ENCODE results near the gene SPAG5. TPM values are rescaled to one million over a fixed set of nuclear protein-coding genes. Genes with fewer than 3 reads are reported as not detected.
"Not testable (repeated sequence)": the region's sequence is repeated elsewhere in the genome, so short reads cannot be mapped to it uniquely, and the experiment has no call there.

Gene SPAG5
- total RNA-seq, 2 experiments from 2014 or later, result 111 to 122 TPM

DNA sequence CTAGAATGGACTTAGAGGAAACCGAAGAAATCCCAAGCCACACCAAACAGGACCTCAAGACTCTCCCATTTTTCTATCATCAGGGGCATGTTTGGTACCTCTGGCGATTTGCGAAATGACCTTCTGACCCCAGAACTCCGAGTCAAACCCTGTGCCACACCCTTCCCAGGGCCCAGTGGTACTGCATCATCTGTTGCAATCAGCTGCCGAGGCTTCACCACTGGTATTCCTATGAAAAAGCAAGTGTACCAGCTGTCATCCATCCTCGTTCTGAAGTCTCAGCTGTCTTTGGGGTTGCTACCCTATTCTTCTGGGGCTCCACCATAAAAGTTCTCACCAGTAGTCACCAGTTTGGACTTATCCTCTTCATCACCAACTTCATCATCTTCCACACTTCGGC is 17.5 kb upstream of the SPAG5 start:
- Mint-ChIP-seq H3K27ac (no peak overlapping the region), H3K4me1 (no peaks in the 10 kb centered on the region), H3K27me3 (no peaks in the 10 kb centered on the region), H3K9me3 (no peaks in the 10 kb centered on the region), H3K36me3 (peaks cover 23% of the 10 kb centered on the region), H3K4me3 (no peak overlapping the region)
- no peak for DNase-seq

DNA sequence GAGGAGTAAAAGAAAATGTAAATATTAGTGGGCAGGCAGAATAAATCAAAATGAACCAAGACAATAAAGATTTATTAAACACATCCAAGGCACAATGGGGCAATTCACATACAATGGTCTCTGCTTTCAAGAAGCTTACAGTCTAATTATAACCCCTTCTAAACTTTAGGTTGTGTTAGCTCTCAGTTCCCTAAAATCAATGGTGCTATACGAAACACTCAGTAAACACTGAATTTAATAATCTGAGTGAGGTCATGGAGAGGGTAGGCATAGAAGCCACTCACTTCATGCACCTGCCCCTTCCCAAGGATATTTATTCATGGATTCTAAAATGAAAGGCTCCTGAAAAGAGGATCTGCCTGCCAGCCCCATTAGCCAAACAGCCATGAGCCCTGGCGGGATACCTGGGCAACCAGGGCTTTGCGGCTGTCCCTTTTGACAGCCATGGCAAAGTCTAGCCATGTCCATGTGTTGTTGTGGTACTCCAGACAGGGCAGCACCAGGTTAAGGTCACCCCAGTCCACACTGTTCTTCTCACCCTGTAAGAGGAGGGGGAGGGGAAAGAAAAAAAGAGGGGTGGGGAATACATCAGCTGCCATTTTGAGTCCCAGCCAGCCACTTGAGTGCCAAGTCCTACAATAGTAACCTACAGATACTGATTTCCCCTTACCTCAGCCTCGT is 16.6 kb upstream of the SPAG5 start:
- no peak for DNase-seq
- H3K4me3 Mint-ChIP-seq, result no peak overlapping the region
- no peaks in the 10 kb centered on the region for H3K4me1 Mint-ChIP-seq
- H3K36me3 Mint-ChIP-seq, result peaks cover 23% of the 10 kb centered on the region
- no peaks in the 10 kb centered on the region for H3K27me3 Mint-ChIP-seq
- no peaks in the 10 kb centered on the region for H3K9me3 Mint-ChIP-seq
- H3K27ac Mint-ChIP-seq, result no peak overlapping the region

DNA sequence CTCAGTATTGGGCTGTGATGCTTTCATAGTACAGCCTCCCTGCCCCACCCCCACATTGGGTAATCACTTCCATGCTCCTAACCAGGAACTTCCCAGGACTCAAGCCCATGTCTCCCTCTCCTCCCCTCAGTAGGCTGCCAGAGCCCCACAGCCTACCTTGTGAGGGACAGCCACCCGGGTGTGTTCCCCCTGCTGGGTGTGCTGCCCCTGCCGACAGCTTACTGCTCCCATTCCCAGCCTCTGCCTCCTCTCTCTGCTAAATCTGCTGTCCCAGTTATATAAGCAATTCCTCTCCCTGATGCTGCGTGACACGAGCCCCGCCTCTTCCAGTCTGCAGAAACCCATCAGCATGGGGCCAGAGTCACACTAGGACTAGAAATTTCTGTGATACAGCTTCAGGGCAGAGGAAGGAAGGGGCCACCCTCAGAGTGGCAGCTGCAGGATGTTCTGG is 15.1 kb upstream of the SPAG5 start, which contains the start of gene RSKR:
TSS of gene RSKR (minus strand) at position 255 of the 451 bp plus-strand sequence. CDS start at position 231, 24 bp downstream.
- DNase-seq, result no peak
- no peaks in the 10 kb centered on the region for H3K4me1 Mint-ChIP-seq
- no peak within 1 kb of the TSS for H3K27ac Mint-ChIP-seq
- peaks cover 19% of the 10 kb centered on the region for H3K36me3 Mint-ChIP-seq
- no peaks in the 10 kb centered on the region for H3K9me3 Mint-ChIP-seq
- H3K4me3 Mint-ChIP-seq, result no peak within 1 kb of the TSS
- no peaks in the 10 kb centered on the region for H3K27me3 Mint-ChIP-seq

DNA sequence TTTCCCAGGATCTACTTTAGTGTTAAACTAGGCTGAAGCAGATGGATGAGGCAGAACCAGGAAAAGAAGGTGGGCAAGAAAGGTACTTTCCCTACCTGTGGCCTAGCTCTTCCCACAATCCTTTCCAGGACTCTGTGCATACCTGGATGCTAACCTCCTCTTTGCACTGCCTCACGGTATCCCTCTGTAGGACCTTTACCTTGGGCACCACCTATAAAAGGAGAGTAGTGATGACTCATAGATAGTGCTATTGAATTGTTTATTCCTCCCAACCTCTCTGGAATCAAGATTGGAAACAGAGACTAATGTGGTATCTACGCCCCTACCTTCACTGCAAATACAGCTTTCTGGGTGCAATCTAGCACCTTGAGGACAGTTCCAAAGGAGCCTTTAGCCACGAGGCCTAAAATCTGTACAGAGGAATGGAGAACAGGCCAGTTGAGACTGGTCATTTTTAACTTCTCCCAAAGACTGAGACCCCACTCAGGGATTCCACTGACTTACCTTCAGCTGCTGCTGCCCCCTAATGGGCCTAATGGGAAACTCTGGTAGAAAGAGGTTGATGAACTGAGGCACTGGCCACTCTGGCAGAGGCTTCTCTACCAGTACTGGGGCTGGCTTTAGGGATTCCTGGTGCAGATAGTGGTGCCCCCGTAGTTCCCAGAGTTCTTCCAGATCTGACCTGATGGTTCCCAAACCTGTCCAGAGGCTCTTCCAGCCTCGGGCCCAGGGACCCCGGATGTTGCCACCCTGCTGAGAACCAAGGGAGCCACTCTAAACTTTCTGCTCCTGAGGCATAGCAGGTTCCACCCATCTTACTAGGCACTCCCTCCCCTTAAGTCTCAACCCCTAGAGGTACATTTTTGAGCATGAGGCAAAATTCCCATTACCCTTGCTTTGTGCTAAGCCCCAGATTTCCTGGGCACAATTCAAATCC is 14.4 kb upstream of the SPAG5 start:
- H3K36me3 Mint-ChIP-seq, result peaks cover 16% of the 10 kb centered on the region
- H3K4me3 Mint-ChIP-seq, result no peak overlapping the region
- no peaks in the 10 kb centered on the region for H3K4me1 Mint-ChIP-seq
- no peak overlapping the region for H3K27ac Mint-ChIP-seq
- no peaks in the 10 kb centered on the region for H3K9me3 Mint-ChIP-seq
- H3K27me3 Mint-ChIP-seq, result no peaks in the 10 kb centered on the region
- DNase-seq, result peak; percentile 13

DNA sequence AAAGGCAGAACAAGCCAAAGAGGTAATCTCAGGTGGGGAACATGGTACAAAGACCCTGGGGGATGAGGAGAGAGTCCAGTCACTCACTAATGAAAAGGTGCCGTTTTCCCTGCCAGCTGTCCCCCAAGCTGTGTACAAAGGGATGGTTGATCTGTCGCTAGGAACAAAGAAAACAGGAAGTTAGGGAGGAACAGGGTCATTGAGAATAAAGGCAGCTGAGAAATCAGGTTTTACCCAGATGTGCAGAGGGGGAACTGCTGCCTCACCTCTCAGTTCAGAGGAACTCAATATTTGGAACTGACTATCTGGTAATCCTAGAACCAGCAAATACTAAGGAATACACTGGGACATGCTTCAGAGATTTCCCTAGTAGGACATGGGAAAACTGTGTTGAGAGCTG is 13.7 kb upstream of the SPAG5 start:
- H3K27ac Mint-ChIP-seq, result no peak overlapping the region
- H3K4me1 Mint-ChIP-seq, result no peaks in the 10 kb centered on the region
- H3K9me3 Mint-ChIP-seq, result no peaks in the 10 kb centered on the region
- H3K36me3 Mint-ChIP-seq, result peaks cover 16% of the 10 kb centered on the region
- H3K27me3 Mint-ChIP-seq, result no peaks in the 10 kb centered on the region
- no peak overlapping the region for H3K4me3 Mint-ChIP-seq
- DNase-seq, result no peak

DNA sequence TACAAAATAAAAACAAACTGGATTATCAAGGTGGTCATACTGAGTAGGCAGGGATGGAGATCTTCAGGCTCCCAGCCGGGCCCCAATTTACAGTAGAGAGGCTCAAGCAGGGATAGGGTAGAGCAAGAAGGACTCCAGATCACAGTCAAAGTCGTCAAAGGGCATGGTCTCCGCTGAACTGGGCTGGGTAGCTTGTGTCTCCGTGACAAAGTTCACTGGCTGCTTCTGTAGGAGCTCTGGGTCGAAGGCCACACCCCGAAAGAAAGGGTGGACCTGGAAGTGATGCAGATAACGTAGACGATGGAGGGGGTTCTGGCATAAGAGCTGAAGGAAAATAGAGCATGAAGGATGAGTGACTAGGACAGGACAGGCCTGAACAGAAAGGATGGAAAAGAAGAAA is 11.6 kb upstream of the SPAG5 start:
- Mint-ChIP-seq H3K36me3 (peaks cover 13% of the 10 kb centered on the region), H3K27ac (no peak overlapping the region), H3K4me1 (no peaks in the 10 kb centered on the region), H3K9me3 (no peaks in the 10 kb centered on the region), H3K27me3 (no peaks in the 10 kb centered on the region), H3K4me3 (no peak overlapping the region)
- no peak for DNase-seq

DNA sequence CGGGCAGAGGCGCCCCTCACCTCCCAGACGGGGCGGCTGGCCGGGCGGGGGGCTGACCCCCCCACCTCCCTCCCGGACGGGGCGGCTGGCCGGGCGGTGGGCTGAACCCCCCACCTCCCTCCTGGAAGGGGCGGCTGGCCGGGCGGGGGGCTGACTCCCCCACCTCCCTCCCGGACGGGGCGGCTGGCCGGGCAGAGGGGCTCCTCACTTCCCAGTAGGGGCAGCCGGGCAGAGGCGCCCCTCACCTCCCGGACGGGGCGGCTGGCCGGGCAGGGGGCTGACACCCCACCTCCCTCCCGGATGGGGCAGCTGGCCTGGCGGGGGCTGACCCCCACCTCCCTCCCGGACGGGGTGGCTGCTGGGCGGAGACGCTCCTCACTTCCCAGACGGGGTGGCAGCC is 5.2 kb upstream of the SPAG5 start:
- not testable (repeated sequence) for DNase-seq, H3K9me3 Mint-ChIP-seq, H3K4me1 Mint-ChIP-seq, H3K4me3 Mint-ChIP-seq, H3K27me3 Mint-ChIP-seq, H3K27ac Mint-ChIP-seq, H3K36me3 Mint-ChIP-seq

DNA sequence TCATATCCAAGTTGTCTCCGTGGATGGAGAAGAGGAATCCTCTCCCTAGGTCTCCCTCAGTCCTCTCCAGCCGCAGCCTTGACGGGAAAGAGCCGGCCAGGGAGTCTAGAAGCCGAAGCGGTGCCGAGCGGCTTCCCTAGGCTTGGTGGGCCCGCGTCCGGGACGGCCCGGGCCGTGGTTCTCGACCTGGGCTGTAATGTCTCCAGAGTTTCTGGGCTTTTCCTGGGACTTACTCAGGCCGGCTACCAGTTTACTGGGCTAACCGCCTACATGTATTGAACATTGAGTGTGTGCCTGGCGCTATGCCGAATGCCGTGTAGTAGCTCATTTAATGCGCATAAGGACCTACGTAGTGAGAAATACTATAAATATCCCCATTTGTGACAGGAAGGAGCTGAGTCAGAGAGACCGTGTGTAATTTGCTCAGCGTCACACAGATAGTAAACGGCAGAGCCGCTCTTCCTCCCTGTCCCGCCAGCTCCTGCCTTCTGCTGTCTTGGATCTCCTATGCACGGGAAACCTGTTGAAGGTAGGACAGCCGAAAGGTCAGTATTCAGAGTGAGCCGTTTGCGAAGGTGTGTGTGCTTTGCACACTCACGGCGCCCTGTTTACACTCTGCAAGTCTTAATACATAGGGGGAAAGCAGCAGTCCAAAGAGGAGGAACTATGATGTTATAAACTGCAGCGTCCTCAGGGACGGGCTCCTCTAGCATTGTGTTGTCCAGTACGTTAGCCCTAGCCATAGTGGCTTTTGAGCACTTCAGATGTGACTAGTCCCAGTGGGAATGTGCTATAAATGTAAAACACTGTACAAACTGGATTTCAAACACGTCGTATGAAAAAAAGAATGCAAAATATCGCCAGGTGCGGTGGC is 723 bp upstream of the SPAG5 start:
- no peaks in the 10 kb centered on the region for H3K27me3 Mint-ChIP-seq
- H3K36me3 Mint-ChIP-seq, result peaks cover 16% of the 10 kb centered on the region
- peak overlapping the region; percentile 91 for H3K27ac Mint-ChIP-seq
- no peaks in the 10 kb centered on the region for H3K9me3 Mint-ChIP-seq
- DNase-seq, result peak; percentile 74
- peaks cover 16% of the 10 kb centered on the region for H3K4me1 Mint-ChIP-seq
- H3K4me3 Mint-ChIP-seq, result peak overlapping the region; percentile 90

DNA sequence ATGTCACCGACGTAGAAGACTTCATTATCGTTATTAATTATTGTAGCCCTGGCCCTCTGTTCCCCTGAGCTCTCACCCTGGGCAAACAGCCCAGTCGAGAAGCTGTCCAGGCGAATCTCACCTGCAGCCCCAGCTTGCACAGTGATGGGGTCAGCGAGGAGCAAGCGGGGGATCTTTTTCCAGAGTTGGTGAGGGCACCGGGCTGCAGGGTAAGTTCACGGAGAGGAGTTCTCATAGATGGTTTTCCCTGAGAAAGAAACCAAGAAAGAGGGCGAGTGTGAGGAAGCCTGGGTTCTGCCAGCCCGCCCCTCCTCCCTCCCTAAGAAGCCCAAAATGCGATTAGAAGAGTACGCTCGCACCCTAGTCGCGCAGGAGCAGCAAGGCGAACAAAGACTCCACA is 436 bp downstream of the SPAG5 start:
- Mint-ChIP-seq H3K27ac (peak overlapping the region; percentile 91), H3K36me3 (peaks cover 17% of the 10 kb centered on the region), H3K9me3 (no peaks in the 10 kb centered on the region), H3K4me1 (peaks cover 16% of the 10 kb centered on the region), H3K27me3 (no peaks in the 10 kb centered on the region), H3K4me3 (peak overlapping the region; percentile 90)
- DNase-seq, result no peak

DNA sequence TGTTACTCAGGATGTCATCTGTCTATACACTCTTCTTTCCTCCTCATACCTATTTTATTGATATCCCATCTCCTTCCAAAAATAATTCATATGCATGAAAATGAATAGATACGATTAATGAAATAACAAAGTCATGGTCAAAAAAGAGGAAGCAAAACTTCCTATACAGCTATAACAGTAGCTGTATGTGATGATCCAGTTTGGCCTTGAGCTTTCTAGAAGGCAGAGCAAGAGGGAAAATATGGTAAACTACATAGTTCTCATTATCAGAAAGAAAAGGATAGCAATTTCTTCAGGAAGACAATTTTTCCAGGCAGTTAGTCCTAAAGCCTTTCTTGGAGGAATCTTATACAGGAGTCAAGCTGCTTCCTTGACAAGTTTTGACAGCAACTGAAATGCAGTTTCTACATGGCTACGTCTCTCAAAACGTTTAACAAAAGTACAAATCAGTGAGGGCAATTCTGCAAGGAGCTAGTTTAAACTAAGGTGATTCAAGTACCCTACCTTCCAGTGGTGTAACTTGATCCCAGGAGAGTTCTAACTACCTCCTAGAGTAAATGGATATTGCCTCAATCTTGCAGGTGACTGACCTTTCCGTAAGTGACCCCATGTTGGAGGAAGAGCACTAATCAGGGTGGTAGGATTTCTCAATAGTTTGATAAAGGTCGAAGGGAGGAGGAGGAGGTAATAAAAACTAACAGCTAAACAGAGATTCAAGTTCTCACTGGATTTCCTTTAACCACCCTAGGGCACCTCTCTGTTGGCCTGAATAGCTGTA is 1.0 kb downstream of the SPAG5 start:
- Mint-ChIP-seq H3K4me1 (peaks cover 16% of the 10 kb centered on the region), H3K27ac (peak overlapping the region; percentile 91), H3K36me3 (peaks cover 23% of the 10 kb centered on the region), H3K9me3 (no peaks in the 10 kb centered on the region), H3K27me3 (no peaks in the 10 kb centered on the region), H3K4me3 (peak overlapping the region; percentile 90)
- no peak for DNase-seq

DNA sequence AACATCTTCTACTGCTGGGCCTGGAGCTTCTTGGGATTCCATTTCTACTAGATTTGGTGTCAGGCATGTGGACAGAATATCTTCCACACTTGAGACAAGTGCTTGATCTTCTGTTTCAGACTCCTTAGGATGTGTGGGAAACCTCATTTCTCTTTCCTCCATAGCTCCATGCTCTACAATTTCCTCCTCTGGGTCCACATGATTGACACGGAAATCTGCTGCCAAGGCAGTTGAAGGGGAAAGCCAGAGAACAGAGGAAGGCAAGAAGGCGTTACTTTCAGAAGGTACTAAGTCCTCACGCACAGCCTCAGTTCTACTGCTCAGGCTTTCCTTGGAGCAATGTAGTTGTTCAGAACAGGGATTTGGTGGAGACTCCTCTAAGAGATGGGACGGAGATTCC is 6.6 kb downstream of the SPAG5 start:
- Mint-ChIP-seq H3K27ac (no peak overlapping the region), H3K27me3 (no peaks in the 10 kb centered on the region), H3K4me3 (no peak overlapping the region), H3K4me1 (peaks cover 1% of the 10 kb centered on the region), H3K9me3 (no peaks in the 10 kb centered on the region), H3K36me3 (peaks cover 36% of the 10 kb centered on the region)
- DNase-seq, result no peak

DNA sequence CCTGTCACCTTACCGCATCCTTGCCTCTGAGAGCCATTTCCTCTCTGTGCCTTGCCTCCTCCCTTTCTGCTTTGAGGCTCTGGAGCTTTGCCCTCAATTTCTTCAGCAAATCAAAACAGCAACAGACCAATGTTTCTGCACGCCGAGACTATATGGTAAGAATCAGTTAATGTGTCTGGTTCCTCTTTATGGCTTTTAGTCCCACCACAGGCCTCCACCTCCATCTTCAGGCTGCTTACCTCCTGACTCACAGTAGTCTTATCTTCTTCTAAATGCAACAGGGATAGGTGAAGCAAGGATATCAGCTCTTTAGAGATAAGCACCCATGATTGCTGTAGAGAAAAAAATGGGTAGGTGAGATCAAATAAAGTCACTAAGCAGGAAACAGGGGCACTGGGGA is 13.0 kb downstream of the SPAG5 start:
- Mint-ChIP-seq H3K27ac (no peak overlapping the region), H3K9me3 (no peaks in the 10 kb centered on the region), H3K27me3 (no peaks in the 10 kb centered on the region), H3K4me3 (no peak overlapping the region), H3K36me3 (peaks cover 21% of the 10 kb centered on the region), H3K4me1 (no peaks in the 10 kb centered on the region)
- DNase-seq, result no peak

DNA sequence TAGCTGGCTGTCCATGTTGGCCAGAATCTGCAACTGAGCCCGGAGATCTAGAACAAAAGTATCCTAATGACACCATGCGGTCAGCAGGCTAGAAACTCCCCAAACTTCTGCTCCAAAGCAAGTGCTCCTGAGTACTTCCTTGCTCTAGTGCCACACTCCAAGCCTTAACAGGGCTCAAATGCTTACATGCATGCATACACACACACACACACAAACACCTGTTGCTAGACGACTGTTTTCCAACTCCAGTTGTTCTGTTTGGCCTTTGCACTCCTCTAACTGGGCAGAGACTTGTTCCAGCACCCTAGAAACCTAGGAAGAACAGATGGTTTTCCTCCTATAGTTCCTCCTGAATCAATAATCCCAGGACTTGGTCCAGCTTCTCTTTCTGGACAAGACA is 14.4 kb downstream of the SPAG5 start:
- peaks cover 26% of the 10 kb centered on the region for H3K36me3 Mint-ChIP-seq
- H3K4me3 Mint-ChIP-seq, result no peak overlapping the region
- H3K9me3 Mint-ChIP-seq, result no peaks in the 10 kb centered on the region
- no peaks in the 10 kb centered on the region for H3K27me3 Mint-ChIP-seq
- H3K27ac Mint-ChIP-seq, result no peak overlapping the region
- no peak for DNase-seq
- H3K4me1 Mint-ChIP-seq, result no peaks in the 10 kb centered on the region

DNA sequence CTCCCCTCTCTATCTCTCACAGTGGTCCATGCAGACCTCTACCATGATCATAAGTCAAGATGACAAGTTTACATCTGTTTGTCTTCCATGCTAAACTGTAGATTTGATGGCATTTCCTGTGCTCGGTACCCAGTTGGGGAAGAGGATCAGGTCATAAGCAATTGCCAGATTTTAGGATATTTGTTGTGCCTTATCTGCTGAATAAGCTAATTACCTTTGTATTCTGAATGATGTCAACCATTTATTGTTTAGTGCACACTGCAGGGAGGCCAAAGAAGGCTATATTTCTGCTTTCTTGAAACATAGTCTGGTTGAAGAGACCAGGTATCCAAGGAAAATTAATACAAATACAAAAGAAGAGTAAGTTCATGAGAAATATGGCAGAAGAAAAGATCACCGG is 16.3 kb downstream of the SPAG5 start:
- Mint-ChIP-seq H3K27me3 (no peaks in the 10 kb centered on the region), H3K4me1 (no peaks in the 10 kb centered on the region), H3K4me3 (no peak overlapping the region), H3K9me3 (no peaks in the 10 kb centered on the region), H3K27ac (no peak overlapping the region), H3K36me3 (peaks cover 22% of the 10 kb centered on the region)
- DNase-seq, result no peak
